ENCODE data around the gene ADORA1.
A peak's percentile ranks its signal among the peaks of the same experiment; 100 is the strongest.

ADORA1 gene

DNA sequence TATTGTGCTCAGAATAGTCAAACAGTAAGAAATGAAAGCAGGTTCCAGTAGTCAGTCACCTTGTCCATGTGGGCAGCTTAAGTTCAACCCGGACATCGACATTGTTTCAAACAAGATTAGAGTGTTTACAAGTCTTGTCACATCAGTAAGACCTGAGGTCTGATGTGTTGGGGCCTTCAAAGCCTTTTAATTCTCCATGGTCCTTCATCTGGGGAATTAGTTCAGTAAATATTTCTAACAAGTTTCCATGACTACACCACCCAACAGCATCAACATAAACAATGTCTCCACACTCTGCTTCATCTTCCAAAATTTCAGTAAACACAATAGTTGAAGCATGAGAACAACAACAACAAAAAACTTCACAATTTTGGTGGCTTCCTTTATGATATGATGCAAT is 15.1 kb upstream of the ADORA1 start:
- no peak for TF ChIP-seq EZH2phosphoT487 (conservative IDR thresholded peaks at IDR 0.05; ENCODE audit: low read length)
- TF ChIP-seq, protein P1, sequence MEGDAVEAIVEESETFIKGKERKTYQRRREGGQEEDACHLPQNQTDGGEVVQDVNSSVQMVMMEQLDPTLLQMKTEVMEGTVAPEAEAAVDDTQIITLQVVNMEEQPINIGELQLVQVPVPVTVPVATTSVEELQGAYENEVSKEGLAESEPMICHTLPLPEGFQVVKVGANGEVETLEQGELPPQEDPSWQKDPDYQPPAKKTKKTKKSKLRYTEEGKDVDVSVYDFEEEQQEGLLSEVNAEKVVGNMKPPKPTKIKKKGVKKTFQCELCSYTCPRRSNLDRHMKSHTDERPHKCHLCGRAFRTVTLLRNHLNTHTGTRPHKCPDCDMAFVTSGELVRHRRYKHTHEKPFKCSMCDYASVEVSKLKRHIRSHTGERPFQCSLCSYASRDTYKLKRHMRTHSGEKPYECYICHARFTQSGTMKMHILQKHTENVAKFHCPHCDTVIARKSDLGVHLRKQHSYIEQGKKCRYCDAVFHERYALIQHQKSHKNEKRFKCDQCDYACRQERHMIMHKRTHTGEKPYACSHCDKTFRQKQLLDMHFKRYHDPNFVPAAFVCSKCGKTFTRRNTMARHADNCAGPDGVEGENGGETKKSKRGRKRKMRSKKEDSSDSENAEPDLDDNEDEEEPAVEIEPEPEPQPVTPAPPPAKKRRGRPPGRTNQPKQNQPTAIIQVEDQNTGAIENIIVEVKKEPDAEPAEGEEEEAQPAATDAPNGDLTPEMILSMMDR (IDR thresholded peaks at IDR 0.05; ENCODE audit: insufficient read depth, low read length, poor library complexity, severe bottlenecking) = no peak
- H2AFZ ChIP-seq (ENCODE audit: low read depth, low read length, severe bottlenecking) = peak overlapping the region; percentile 27

GRCh38 chr1:203113308-203113707 is 14.2 kb upstream of the ADORA1 start:
- no peaks in the 10 kb centered on the region for H3K79me2 ChIP-seq (ENCODE audit: insufficient read depth, low read length)
- H3K4me3 ChIP-seq (ENCODE audit: insufficient read depth, low read length, poor library complexity, severe bottlenecking) = no peak overlapping the region
- H3K27me3 ChIP-seq (ENCODE audit: low read length) = no peaks in the 10 kb centered on the region
- H2AFZ ChIP-seq (ENCODE audit: low read depth, low read length, severe bottlenecking) = no peak overlapping the region
- no peak overlapping the region for H3K4me2 ChIP-seq (ENCODE audit: low read depth, low read length, poor library complexity, severe bottlenecking)
- no peaks in the 10 kb centered on the region for H3K9me3 ChIP-seq (ENCODE audit: insufficient read depth, low read length)
- TF ChIP-seq, protein P1 (IDR thresholded peaks at IDR 0.05; ENCODE audit: insufficient read depth, low read length, poor library complexity, severe bottlenecking) = no peak
- TF ChIP-seq EZH2phosphoT487 (conservative IDR thresholded peaks at IDR 0.05; ENCODE audit: low read length) = no peak
- H3K9me2 ChIP-seq (replicated peaks; ENCODE audit: insufficient read depth, low read length) = no peaks in the 10 kb centered on the region
- H4K20me1 ChIP-seq (ENCODE audit: low read depth, low read length) = no peaks in the 10 kb centered on the region
- H3K9ac ChIP-seq (ENCODE audit: low read length) = no peak overlapping the region
- no peaks in the 10 kb centered on the region for H3F3A ChIP-seq (ENCODE audit: insufficient read depth)
- H3K27ac ChIP-seq (ENCODE audit: low read depth, low read length) = no peak overlapping the region
- H3K36me3 ChIP-seq (ENCODE audit: low read length) = no peaks in the 10 kb centered on the region

More for the DNA sequence above, 15.1 kb upstream of the ADORA1 start:
- Histone ChIP-seq H4K20me1 (ENCODE audit: low read depth, low read length) (no peaks in the 10 kb centered on the region), H3K79me2 (ENCODE audit: insufficient read depth, low read length) (no peaks in the 10 kb centered on the region), H3K4me3 (ENCODE audit: insufficient read depth, low read length, poor library complexity, severe bottlenecking) (no peak overlapping the region), H3K4me2 (ENCODE audit: low read depth, low read length, poor library complexity, severe bottlenecking) (no peak overlapping the region), H3K9me2 (replicated peaks; ENCODE audit: insufficient read depth, low read length) (no peaks in the 10 kb centered on the region), H3K27me3 (ENCODE audit: low read length) (no peaks in the 10 kb centered on the region), H3K36me3 (ENCODE audit: low read length) (no peaks in the 10 kb centered on the region), H3K9ac (ENCODE audit: low read length) (no peak overlapping the region), H3K27ac (ENCODE audit: low read depth, low read length) (no peak overlapping the region), H3F3A (ENCODE audit: insufficient read depth) (no peaks in the 10 kb centered on the region), H3K9me3 (ENCODE audit: insufficient read depth, low read length) (no peaks in the 10 kb centered on the region)

DNA sequence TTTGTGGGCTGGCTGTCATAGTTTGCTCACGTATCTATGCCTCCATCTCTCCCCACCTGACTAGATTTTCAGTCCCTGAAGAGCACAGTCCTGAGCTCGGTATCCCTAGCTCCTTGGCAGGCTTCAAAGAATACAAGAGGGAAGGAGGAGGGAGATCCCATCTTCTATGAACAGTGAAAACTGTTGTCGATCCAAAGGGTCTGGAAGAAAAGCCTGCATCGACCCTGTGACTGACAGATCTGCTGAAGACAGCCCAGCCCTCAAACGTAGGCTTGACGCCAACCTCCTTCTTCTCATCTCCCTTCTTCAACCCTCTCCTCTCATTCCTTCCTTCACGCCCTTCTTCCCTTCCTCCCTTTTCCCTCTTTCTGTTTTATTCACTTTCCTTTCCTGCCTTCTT is 13.3 kb upstream of the ADORA1 start:
- Histone ChIP-seq H2AFZ (ENCODE audit: low read depth, low read length, severe bottlenecking) (no peak overlapping the region), H3K36me3 (ENCODE audit: low read length) (no peaks in the 10 kb centered on the region), H3K4me2 (ENCODE audit: low read depth, low read length, poor library complexity, severe bottlenecking) (no peak overlapping the region), H3K27me3 (ENCODE audit: low read length) (no peaks in the 10 kb centered on the region), H3K9me3 (ENCODE audit: insufficient read depth, low read length) (no peaks in the 10 kb centered on the region), H3K9ac (ENCODE audit: low read length) (no peak overlapping the region), H3K79me2 (ENCODE audit: insufficient read depth, low read length) (no peaks in the 10 kb centered on the region), H3K9me2 (replicated peaks; ENCODE audit: insufficient read depth, low read length) (no peaks in the 10 kb centered on the region), H4K20me1 (ENCODE audit: low read depth, low read length) (no peaks in the 10 kb centered on the region), H3K27ac (ENCODE audit: low read depth, low read length) (no peak overlapping the region), H3K4me3 (ENCODE audit: insufficient read depth, low read length, poor library complexity, severe bottlenecking) (no peak overlapping the region), H3F3A (ENCODE audit: insufficient read depth) (no peaks in the 10 kb centered on the region)
- no peak for TF ChIP-seq EZH2phosphoT487 (conservative IDR thresholded peaks at IDR 0.05; ENCODE audit: low read length)
- TF ChIP-seq, protein P1 (IDR thresholded peaks at IDR 0.05; ENCODE audit: insufficient read depth, low read length, poor library complexity, severe bottlenecking) = no peak

All from SU-DHL-6 (cell line).